HL-60 (cell line): ENCODE data around the gene TMC1.

Experiments used
- DNase-seq, 2 experiments: peaks; one replicate each; pipeline ENCODE4 v3.0.0-alpha.2; 2010 to 2020; ENCODE audit warnings: low read depth in 1 of 2, low spot score in 1 of 2
- H3K27ac ChIP-seq: fragments of 250-450 bp; sonication (Bioruptor Pico); replicated peaks from 2 replicates; pipeline ENCODE4 v1.5.1; 2020; ENCODE audit warnings: mild to moderate bottlenecking, moderate library complexity
- H3K27me3 ChIP-seq: fragments of 250-450 bp; sonication (Bioruptor Pico); 2 replicates; pipeline ENCODE4 v1.5.1; 2021; ENCODE audit warnings: mild to moderate bottlenecking, moderate library complexity; ENCODE audit not compliant: insufficient read depth, poor library complexity, severe bottlenecking
- H3K4me3 ChIP-seq: replicated peaks from 2 replicates; pipeline ENCODE4 v1.5.1; 2011; ENCODE audit warnings: mild to moderate bottlenecking, control low read depth, low read length; ENCODE audit not compliant: insufficient read depth
- CTCF ChIP-seq: IDR thresholded peaks from one replicate; pipeline ENCODE4 v1.5.1; 2011; ENCODE audit warnings: low read length, control low read depth, inconsistent platforms; ENCODE audit not compliant: insufficient read depth
- GABPA ChIP-seq: IDR thresholded peaks from 2 replicates; pipeline ENCODE4 v1.6.1; 2012; ENCODE audit warnings: low read depth
- POLR2AphosphoS5 ChIP-seq: IDR thresholded peaks from 2 replicates; pipeline ENCODE4 v1.6.1; 2012; ENCODE audit warnings: low read depth
- REST ChIP-seq: IDR thresholded peaks from 2 replicates; pipeline ENCODE4 v1.6.1; 2012; ENCODE audit warnings: low read depth; ENCODE audit not compliant: insufficient replicate concordance
- SPI1 ChIP-seq: IDR thresholded peaks from 2 replicates; pipeline ENCODE4 v1.6.1; 2012; ENCODE audit warnings: low read depth, mild to moderate bottlenecking, borderline replicate concordance

Gene TMC1

DNA sequence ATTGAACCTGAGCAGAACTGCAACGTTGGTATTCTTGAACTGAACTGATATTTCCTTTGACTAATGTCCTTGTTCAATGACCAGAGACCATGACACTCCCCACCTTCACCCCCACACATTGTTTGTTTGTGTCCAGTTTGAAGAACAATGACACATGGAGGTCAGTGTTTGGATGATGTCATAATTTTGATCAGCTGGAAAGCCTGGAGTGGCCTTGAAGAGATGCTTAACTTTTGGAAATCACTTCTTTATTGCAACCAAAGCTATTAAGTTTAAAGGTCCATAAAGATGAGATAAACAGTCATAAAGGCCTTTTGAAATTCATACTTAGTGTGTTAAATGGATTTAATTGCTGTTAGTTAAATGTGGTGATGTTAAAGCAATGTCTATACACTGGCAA lies 92.7 kb downstream of the TMC1 start:
- Histone ChIP-seq H3K4me3 (no peak overlapping the region), H3K27me3 (no peaks in the 10 kb centered on the region), H3K27ac (no peak overlapping the region)
- no peak for DNase-seq
- TF ChIP-seq SPI1 (no peak), POLR2AphosphoS5 (no peak), GABPA (no peak), CTCF (no peak), REST (no peak)

DNA sequence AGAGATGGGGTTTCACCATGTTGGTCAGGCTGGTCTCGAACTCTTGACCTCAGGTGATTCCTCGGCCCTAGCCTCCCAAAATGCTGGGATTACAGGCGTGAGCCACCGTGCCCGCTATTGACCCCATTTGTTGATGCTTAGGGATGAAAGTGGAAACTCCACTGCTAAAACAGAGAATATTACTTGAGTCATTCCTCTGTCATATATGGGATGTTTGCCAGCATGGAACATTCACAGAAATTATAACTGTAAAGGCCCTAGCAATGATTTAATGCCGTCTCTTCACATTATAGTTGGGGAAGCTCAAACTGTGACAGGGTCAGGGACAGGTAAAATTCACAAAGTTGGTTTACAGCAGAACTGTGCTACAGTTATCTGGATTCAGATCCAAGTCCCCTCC lies 94.5 kb downstream of the TMC1 start:
- Histone ChIP-seq H3K4me3 (no peak overlapping the region), H3K27ac (no peak overlapping the region), H3K27me3 (no peaks in the 10 kb centered on the region)
- TF ChIP-seq POLR2AphosphoS5 (no peak), SPI1 (no peak), CTCF (no peak), GABPA (no peak)
- no peak for DNase-seq

- Histone ChIP-seq H3K27ac (no peak overlapping the region), H3K4me3 (no peak overlapping the region), H3K27me3 (no peaks in the 10 kb centered on the region)
- TF ChIP-seq CTCF (no peak), REST (no peak), SPI1 (no peak), GABPA (no peak), POLR2AphosphoS5 (no peak)
- DNase-seq: no peak
These were observed 97.4 kb downstream of the TMC1 start for GRCh38 chr9:72618811-72619210.

GRCh38 chr9:72622186-72622585 lies 100.8 kb downstream of the TMC1 start:
- TF ChIP-seq GABPA (no peak), CTCF (no peak), POLR2AphosphoS5 (no peak), REST (no peak), SPI1 (no peak)
- no peak for DNase-seq
- no peak overlapping the region for H3K4me3 ChIP-seq
- no peak overlapping the region for H3K27ac ChIP-seq
- no peaks in the 10 kb centered on the region for H3K27me3 ChIP-seq
